22Rv1 (cell line): Measurements from ENCODE around the gene ULBP1.
A peak's percentile ranks its signal among the peaks of the same experiment; 100 is the strongest.
"Not testable (repeated sequence)": the region's sequence is repeated elsewhere in the genome, so short reads cannot be mapped to it uniquely, and the experiment has no call there.

Source experiments
- H3K27ac ChIP-seq: fragments of 450-650 bp; 2 replicates; pipeline ENCODE4 v1.5.1; 2017
- CTCF ChIP-seq: fragments of 450-650 bp; IDR thresholded peaks from 2 replicates; pipeline ENCODE4 v1.5.1; 2017; ENCODE audit warnings: mild to moderate bottlenecking
- ZFX ChIP-seq: fragments of 450-650 bp; IDR thresholded peaks from 2 replicates; pipeline ENCODE4 v1.6.1; 2017; ENCODE audit warnings: antibody characterized with exemption, borderline replicate concordance

The ULBP1 gene

GRCh38 chr6:150001295-150002008, 37.7 kb downstream of the ULBP1 start:
- H3K27ac ChIP-seq = no peak overlapping the region
- no peak for TF ChIP-seq ZFX

- TF ChIP-seq ZFX (no peak), CTCF (no peak)
Observed at GRCh38 chr6:150002710-150003109, 39.0 kb downstream of the ULBP1 start.

GRCh38 chr6:150003599-150003998, 39.9 kb downstream of the ULBP1 start:
- H3K27ac ChIP-seq = not testable (repeated sequence)

More at GRCh38 chr6:150002710-150003109, 39.0 kb downstream of the ULBP1 start:
- no peak overlapping the region for H3K27ac ChIP-seq

- no peak for TF ChIP-seq ZFX
- TF ChIP-seq CTCF = no peak
- H3K27ac ChIP-seq = no peak overlapping the region
Observed at GRCh38 chr6:150004101-150004782, 40.5 kb downstream of the ULBP1 start.

- no peak overlapping the region for H3K27ac ChIP-seq
- TF ChIP-seq CTCF (peak; percentile 48), ZFX (no peak)
Observed at GRCh38 chr6:150004783-150005717, 41.3 kb downstream of the ULBP1 start.

GRCh38 chr6:150005761-150006651, 42.3 kb downstream of the ULBP1 start:
- TF ChIP-seq CTCF (no peak), ZFX (no peak)
- H3K27ac ChIP-seq = no peak overlapping the region

GRCh38 chr6:150006961-150007464, 43.3 kb downstream of the ULBP1 start:
- no peak for TF ChIP-seq ZFX
- peak; percentile 70 for TF ChIP-seq CTCF
- no peak overlapping the region for H3K27ac ChIP-seq
